Loucy (cell line): ENCODE results near the gene FMN1.

Experiments used
- EZH2phosphoT487 ChIP-seq: fragments of 200-600 bp; IDR thresholded peaks from 2 replicates; pipeline ENCODE4 v1.6.1; 2018; ENCODE audit warnings: antibody characterized with exemption, mild to moderate bottlenecking, moderate library complexity, borderline replicate concordance
- TF ChIP-seq, protein P1 (sequence below): fragments of 200-600 bp; sonication (generic); conservative IDR thresholded peaks from 2 replicates; pipeline ENCODE4 v1.5.1; 2014; ENCODE audit warnings: mild to moderate bottlenecking, antibody characterized with exemption, low read length

GRCh38 chr15:33154351-33155166 is 40.0 kb downstream of the FMN1 start:
- TF ChIP-seq, protein P1, sequence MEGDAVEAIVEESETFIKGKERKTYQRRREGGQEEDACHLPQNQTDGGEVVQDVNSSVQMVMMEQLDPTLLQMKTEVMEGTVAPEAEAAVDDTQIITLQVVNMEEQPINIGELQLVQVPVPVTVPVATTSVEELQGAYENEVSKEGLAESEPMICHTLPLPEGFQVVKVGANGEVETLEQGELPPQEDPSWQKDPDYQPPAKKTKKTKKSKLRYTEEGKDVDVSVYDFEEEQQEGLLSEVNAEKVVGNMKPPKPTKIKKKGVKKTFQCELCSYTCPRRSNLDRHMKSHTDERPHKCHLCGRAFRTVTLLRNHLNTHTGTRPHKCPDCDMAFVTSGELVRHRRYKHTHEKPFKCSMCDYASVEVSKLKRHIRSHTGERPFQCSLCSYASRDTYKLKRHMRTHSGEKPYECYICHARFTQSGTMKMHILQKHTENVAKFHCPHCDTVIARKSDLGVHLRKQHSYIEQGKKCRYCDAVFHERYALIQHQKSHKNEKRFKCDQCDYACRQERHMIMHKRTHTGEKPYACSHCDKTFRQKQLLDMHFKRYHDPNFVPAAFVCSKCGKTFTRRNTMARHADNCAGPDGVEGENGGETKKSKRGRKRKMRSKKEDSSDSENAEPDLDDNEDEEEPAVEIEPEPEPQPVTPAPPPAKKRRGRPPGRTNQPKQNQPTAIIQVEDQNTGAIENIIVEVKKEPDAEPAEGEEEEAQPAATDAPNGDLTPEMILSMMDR, result no peak
- no peak for TF ChIP-seq EZH2phosphoT487
